SU-DHL-6 (cell line): Measurements from ENCODE around the gene PACS1.

Experiments used
- CTCF ChIP-seq: fragments of 200-600 bp; sonication (generic); IDR thresholded peaks from one replicate; pipeline ENCODE4 v1.5.1; 2017; ENCODE audit warnings: antibody characterized with exemption, mild to moderate bottlenecking, low read length, moderate library complexity; ENCODE audit not compliant: insufficient read depth, poor library complexity, severe bottlenecking
- EZH2phosphoT487 ChIP-seq: fragments of 200-600 bp; sonication (generic), shearing (Covaris generic); conservative IDR thresholded peaks from 2 replicates; pipeline ENCODE4 v1.6.1; 2018; ENCODE audit warnings: mild to moderate bottlenecking, antibody characterized with exemption, low read length, moderate library complexity, mixed read lengths

DNA sequence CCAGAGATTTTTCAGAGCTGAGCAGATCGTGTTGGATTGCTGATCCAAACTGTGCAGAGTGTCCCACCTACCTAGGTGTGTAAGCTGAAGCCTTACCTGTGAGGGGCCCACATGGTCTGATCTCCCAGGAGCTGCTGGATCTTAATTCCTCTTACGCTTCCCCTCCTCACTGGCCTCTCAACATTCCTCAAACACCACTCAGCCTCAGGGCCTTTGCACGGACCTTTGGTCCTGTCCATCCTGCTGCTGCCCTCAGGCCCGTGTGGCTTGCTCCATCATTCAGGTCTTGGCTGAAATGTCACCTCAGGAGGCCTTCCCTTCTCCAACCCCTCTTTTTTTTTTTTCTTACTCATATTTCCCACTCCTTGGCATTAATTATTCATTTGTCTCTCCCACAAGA is 177.2 kb downstream of the PACS1 start:
- TF ChIP-seq CTCF (no peak), EZH2phosphoT487 (no peak)
